Large intestine (tissue), 3 donors: ENCODE results near the gene HOMER2. TPM values are rescaled to one million over a fixed set of nuclear protein-coding genes. Genes with fewer than 3 reads are reported as not detected.

Experiments used
- DNase-seq, 2 donors: peaks; one replicate each; pipeline versions ENCODE4 v3.0.0 to v3.0.0-alpha.2; 2013
- H3K27ac ChIP-seq: one replicate; pipeline ENCODE4 v1.5.1; 2013; ENCODE audit warnings: low read length
- H3K27me3 ChIP-seq: 2 replicates; pipeline ENCODE4 v1.6.1; 2013; ENCODE audit warnings: low read length; ENCODE audit not compliant: control insufficient read depth, insufficient read depth
- H3K36me3 ChIP-seq: 2 replicates; pipeline ENCODE4 v1.6.1; 2013; ENCODE audit warnings: low read length; ENCODE audit not compliant: control insufficient read depth, insufficient read depth
- H3K4me1 ChIP-seq: one replicate; pipeline ENCODE4 v1.6.1; 2013; ENCODE audit warnings: low read length; ENCODE audit not compliant: control insufficient read depth, insufficient read depth
- H3K4me3 ChIP-seq: one replicate; pipeline ENCODE4 v1.5.1; 2013; ENCODE audit warnings: low read length
- H3K9me3 ChIP-seq: one replicate; pipeline ENCODE4 v1.6.1; 2013; ENCODE audit warnings: mild to moderate bottlenecking, low read depth, low read length, moderate library complexity; ENCODE audit not compliant: control insufficient read depth
- WGBS: methylation state at CpG from one replicate; pipeline ENCODE4 v1.1.5; 2013; ENCODE audit warnings: low lambda C conversion rate; ENCODE audit not compliant: insufficient coverage; 5-methylcytosine and 5-hydroxymethylcytosine counted together
- polyA plus RNA-seq: library from polyadenylated mRNA; unstranded; fragments of 120-200 nt; gene quantifications from one replicate; pipeline ENCODE4 v1.2.1, GENCODE V29; 2013

The HOMER2 gene
- polyA plus RNA-seq, 1 donor, result 7.1 TPM

DNA sequence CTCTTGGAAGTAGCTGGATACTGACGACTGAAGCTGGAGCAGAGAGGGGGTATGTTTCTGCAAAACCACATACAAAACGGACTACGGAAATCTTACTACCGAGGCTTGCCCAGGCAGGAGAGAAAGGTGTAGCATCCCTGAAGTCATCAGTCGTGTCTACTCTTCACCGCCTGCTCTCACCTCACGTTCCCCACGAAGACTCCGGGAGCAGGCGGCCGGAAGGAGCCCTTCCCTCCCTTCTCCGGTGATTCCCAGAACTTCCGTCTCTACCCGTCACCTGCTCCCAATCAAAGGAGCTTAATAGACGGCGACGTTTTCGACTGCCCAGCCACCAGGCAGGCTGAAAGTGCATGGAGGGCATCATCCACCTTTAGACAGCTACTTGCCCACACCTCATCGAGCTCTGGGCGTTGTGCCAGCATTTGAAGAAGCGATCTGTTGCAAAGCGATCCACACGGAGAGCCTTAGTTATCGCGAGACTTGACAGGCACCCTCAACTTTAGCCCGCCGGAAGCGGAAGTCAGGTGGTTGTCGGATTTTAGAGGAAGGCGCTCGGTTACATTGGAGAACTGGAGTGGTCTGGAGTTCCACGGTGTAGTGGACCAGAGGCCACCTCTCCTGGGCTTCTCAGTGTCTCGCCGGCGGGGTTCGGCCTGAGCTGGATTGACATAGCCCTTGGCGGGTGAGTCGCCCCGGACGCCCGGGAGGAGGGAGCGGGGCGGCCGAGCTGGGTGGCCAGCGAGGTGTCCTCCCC, 33.3 kb upstream of the HOMER2 start, which contains the start of gene RAMAC:
TSS of gene RAMAC (plus strand) at position 523 of the 754 bp plus-strand sequence. CDS start 2,809 bp downstream, outside the sequence.
- DNase-seq, result peak; percentile 94 to 97
- Histone ChIP-seq H3K4me3 (peak within 1 kb of the TSS; percentile 80), H3K27me3 (no peaks in the 10 kb centered on the region), H3K36me3 (peaks cover 8% of the 10 kb centered on the region), H3K9me3 (no peaks in the 10 kb centered on the region), H3K4me1 (peaks cover 5% of the 10 kb centered on the region), H3K27ac (peak within 1 kb of the TSS; percentile 70)
- no CpG with 5 or more reads among the region's 45 CpGs for WGBS

DNA sequence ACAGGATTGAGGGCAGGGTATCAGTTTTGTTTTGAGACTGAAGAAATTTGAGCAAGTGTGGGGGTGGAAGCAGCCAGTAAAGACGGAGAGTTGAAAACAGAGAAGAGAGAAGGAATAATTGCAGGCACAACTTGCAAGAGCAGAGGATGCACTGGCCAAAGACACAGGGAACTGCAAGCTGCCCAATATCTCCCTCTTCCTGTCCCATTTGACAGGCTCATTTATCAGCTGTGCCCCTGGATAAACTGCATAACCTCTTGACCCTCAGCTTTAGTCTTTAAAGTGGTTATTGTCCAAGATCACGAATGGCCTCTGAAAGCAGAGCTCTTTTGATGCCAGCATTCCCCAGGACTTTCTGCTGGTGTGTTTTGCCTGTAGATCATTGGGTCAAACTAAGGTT, 28.5 kb upstream of the HOMER2 start:
- H3K27me3 ChIP-seq, result no peaks in the 10 kb centered on the region
- H3K4me1 ChIP-seq, result peaks cover 5% of the 10 kb centered on the region
- no peaks in the 10 kb centered on the region for H3K36me3 ChIP-seq
- no peaks in the 10 kb centered on the region for H3K9me3 ChIP-seq
- no peak for DNase-seq
- no peak overlapping the region for H3K27ac ChIP-seq
- no peak overlapping the region for H3K4me3 ChIP-seq
- WGBS, result 51% methylated on average over 2 of the region's 2 CpGs

DNA sequence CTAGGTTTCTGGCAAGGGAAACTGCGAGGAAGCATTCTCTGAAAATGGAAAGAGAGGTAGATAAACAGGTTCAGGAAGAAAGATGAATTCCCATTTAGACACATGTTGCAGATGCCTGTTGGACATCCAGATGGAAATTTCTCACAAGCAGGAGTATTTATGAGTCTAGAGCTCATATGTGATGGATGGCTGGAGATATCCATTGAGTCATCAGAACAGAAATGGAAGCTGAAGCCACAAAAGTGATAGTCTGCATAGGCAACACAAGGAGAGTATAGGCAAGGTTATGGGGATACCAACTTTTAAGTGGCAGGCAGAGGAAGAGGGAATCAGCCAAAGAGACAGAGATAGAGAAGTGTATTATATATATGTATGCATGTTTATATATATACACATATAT, 27.2 kb upstream of the HOMER2 start:
- no peak overlapping the region for H3K27ac ChIP-seq
- WGBS, result no CpG with 5 or more reads among the region's 1 CpG
- no peak for DNase-seq

DNA sequence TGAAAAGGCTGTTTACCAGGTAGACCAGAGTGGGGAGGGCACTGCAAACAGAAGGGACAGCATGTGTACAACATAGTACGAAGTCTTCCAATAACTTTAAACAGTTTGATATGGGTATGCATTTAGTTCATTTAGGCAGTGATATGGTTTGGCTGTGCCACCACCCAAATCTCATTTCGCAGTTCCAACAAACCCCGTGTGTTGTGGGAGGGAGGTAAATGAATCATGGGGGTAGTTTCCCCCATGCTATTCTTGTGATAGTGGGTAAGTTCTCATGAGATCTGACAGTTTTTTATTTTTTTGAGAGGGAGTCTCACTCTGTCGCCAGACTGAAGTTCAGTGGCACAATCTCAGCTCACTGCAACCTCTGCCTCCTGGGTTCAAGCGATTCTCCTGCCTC, 25.9 kb upstream of the HOMER2 start:
- Histone ChIP-seq H3K9me3 (no peaks in the 10 kb centered on the region), H3K27ac (no peak overlapping the region), H3K27me3 (no peaks in the 10 kb centered on the region), H3K36me3 (no peaks in the 10 kb centered on the region), H3K4me3 (no peak overlapping the region), H3K4me1 (no peaks in the 10 kb centered on the region)
- no peak for DNase-seq
- no CpG with 5 or more reads among the region's 5 CpGs for WGBS

More for the DNA sequence above, 27.2 kb upstream of the HOMER2 start:
- Histone ChIP-seq H3K4me1 (no peaks in the 10 kb centered on the region), H3K4me3 (no peak overlapping the region), H3K9me3 (no peaks in the 10 kb centered on the region), H3K36me3 (no peaks in the 10 kb centered on the region), H3K27me3 (no peaks in the 10 kb centered on the region)

DNA sequence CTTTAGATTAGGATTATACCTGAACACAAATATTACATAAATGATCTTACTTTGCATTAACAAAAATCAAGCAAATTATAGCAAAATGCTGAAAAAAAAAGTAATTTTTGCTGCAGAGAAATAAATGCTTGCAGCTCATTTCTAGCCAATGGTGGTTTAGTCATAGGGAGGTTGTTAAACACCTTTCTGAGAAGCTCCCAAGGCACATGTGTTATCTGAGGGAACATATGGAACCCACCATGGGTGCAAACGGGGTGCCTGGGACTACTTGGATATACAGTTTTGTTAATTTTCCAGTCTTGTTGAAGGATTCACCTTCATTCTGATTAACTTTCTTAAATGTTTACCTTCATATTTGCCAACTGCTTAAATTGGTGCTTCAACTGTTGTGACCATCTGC, 24.6 kb upstream of the HOMER2 start:
- no peaks in the 10 kb centered on the region for H3K27me3 ChIP-seq
- no peaks in the 10 kb centered on the region for H3K36me3 ChIP-seq
- no peaks in the 10 kb centered on the region for H3K9me3 ChIP-seq
- H3K4me1 ChIP-seq, result no peaks in the 10 kb centered on the region
- WGBS, result no CpG with 5 or more reads among the region's 1 CpG
- no peak overlapping the region for H3K4me3 ChIP-seq
- H3K27ac ChIP-seq, result no peak overlapping the region
- no peak for DNase-seq

DNA sequence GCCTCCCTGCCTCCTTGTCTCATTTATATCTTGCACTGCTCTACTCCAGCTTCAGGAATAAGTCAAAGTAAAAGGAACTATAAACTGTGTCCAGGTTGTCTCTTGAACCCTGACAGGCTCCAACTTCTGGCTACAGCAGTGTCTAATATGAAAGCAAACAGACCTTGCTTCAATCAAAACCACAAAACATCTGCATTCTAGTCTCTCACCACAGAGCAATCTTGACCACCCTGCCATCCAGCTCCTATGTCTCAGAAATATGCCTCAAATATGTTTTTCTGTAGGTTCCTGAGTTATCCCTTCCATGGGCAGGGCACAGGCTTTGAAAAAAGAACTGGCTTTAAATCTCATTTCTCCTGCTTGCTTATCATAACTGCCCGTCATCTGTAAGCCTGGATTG, 20.5 kb upstream of the HOMER2 start:
- Histone ChIP-seq H3K4me3 (no peak overlapping the region), H3K9me3 (no peaks in the 10 kb centered on the region), H3K4me1 (no peaks in the 10 kb centered on the region), H3K27me3 (no peaks in the 10 kb centered on the region), H3K27ac (no peak overlapping the region), H3K36me3 (no peaks in the 10 kb centered on the region)
- no peak for DNase-seq
- 100% methylated on average over 1 of the region's 1 CpG for WGBS

DNA sequence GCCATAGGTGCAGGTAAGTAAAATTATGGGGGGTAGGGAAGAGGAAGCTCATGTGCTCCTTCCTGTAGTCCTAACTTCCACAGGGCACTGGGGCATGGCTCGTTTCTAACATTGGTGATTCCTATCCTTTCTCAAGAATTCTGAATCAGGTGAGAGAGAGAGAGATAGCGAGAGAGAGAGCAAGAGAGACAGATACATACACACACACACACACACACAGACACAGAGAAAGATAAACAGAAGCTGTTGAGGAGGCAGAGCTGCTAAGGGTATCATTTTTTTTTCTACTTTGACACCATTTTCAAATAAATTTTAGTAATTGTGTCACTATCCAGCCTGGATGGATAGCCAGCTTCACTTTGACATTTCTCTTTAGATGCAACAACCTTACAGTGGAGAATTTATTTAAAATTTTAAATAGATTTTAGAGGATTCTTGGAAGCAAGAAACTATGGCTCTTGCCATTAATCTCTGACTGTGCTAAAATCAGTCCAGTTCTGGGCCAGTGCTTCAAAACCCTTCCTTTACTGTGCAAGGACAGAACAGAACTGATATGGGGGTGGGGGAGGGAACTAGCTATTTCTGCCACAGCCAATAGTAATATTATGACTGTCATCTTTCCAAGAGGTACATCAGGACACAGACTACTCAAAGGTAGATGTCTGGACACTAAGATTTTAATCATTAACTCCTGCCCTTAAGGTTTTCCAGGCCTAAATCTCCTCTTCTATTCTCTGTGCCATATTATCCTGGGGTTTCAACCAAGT, 18.9 kb upstream of the HOMER2 start:
- H3K27me3 ChIP-seq, result no peaks in the 10 kb centered on the region
- H3K27ac ChIP-seq, result no peak overlapping the region
- no CpG with 5 or more reads among the region's 2 CpGs for WGBS
- H3K36me3 ChIP-seq, result no peaks in the 10 kb centered on the region
- H3K4me3 ChIP-seq, result no peak overlapping the region
- no peaks in the 10 kb centered on the region for H3K4me1 ChIP-seq
- no peaks in the 10 kb centered on the region for H3K9me3 ChIP-seq
- no peak for DNase-seq

DNA sequence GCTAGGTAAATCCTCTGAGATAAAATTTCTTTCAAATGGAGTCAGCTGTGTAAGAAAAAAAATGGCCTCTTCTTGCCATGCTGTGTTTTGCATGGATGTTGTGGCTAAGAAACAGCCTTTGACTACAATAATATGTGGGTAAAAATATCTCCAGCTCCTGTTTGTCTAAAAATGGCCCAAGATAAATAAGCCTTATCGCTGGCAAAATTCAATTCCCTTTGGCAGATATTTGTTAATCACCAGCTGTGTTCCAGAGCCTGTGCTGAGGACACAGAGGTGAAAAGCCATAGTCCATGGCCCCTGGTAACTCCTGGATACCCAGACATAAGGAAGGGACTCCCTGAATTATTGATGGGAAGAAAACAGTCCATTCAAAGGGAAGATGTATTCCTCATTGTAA, 18.2 kb upstream of the HOMER2 start:
- DNase-seq, result no peak
- no CpG with 5 or more reads among the region's 1 CpG for WGBS
- Histone ChIP-seq H3K27me3 (no peaks in the 10 kb centered on the region), H3K36me3 (no peaks in the 10 kb centered on the region), H3K27ac (no peak overlapping the region), H3K4me1 (no peaks in the 10 kb centered on the region), H3K9me3 (no peaks in the 10 kb centered on the region), H3K4me3 (no peak overlapping the region)

DNA sequence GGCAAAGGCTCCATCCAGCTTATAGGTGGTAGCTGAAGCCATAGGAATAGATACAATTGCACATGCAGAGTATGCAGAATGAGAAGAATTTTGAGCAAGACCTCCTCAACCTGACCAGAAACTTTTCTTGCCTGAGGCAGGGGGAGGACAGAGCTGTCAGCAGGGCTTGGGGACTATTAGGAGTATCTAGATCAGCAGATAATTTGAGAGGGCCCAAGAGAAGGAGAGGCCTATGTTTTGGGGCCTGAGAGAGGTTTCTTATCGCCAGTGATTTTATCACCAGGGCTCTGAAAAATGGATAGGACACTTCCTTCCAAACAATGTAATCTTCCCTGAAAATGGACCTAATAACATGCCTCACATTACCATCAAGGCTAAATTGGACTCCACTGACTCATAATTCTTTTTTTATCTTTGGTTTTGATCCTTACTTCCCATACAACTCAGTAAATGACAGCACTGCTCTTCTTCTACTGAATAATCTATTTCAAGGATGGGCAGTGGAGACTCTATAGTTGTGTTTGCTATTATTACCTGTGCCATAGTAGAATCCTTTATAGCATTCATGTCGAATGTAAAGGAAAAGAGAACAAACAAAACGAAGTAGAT, 17.7 kb upstream of the HOMER2 start:
- no peaks in the 10 kb centered on the region for H3K36me3 ChIP-seq
- H3K27ac ChIP-seq, result no peak overlapping the region
- H3K4me3 ChIP-seq, result no peak overlapping the region
- no peaks in the 10 kb centered on the region for H3K4me1 ChIP-seq
- H3K27me3 ChIP-seq, result no peaks in the 10 kb centered on the region
- no peaks in the 10 kb centered on the region for H3K9me3 ChIP-seq
- no peak for DNase-seq
- 0% methylated on average over 2 of the region's 3 CpGs for WGBS

DNA sequence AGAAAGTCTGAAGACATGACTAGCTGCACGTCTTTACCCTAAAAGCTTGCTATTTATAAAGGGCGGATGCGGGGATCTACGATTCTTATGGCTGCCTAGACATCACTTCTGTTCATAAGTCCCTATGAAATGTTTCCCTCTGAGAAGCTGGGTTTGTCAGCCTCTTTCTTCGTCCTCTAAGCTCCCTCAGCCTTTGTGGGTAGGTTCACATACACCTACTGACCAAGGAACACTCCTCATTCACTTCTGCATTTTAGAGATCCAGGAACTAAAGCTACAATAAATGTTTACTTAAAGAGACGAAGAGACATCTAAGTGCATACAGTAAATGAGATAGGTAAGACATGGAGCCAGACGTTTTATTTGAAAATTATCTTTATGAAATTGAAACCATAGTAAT, 16.8 kb upstream of the HOMER2 start:
- DNase-seq, result no peak
- H3K27me3 ChIP-seq, result no peaks in the 10 kb centered on the region
- H3K4me1 ChIP-seq, result no peaks in the 10 kb centered on the region
- no peaks in the 10 kb centered on the region for H3K9me3 ChIP-seq
- H3K4me3 ChIP-seq, result no peak overlapping the region
- no peak overlapping the region for H3K27ac ChIP-seq
- H3K36me3 ChIP-seq, result no peaks in the 10 kb centered on the region
- 71% methylated on average over 1 of the region's 7 CpGs for WGBS
